Esophagus muscularis mucosa (tissue), 3 donors: ENCODE data around the gene ACER3.
A peak's percentile ranks its signal among the peaks of the same experiment; 100 is the strongest.

Source experiments
- CTCF ChIP-seq, 3 experiments: fragments of 200-600 bp in 2 of 3; fragments of 450-650 bp in 1 of 3; sonication (generic) in 2 of 3; IDR thresholded peaks; one replicate each; pipeline ENCODE4 v1.5.1; 2017 to 2019; ENCODE audit warnings: antibody characterized with exemption in 3 of 3, mild to moderate bottlenecking in 2 of 3, moderate library complexity in 1 of 3
- POLR2A ChIP-seq: fragments of 450-650 bp; IDR thresholded peaks from one replicate; pipeline ENCODE4 v1.6.1; 2017; ENCODE audit warnings: antibody characterized with exemption, moderate library complexity, mild to moderate bottlenecking, low read depth
- POLR2AphosphoS5 ChIP-seq, 2 donors: sonication (generic); formaldehyde crosslinking; IDR thresholded peaks; one replicate each; pipeline ENCODE4 v1.6.1; 2017; ENCODE audit warnings: antibody characterized with exemption in 2 of 2

DNA sequence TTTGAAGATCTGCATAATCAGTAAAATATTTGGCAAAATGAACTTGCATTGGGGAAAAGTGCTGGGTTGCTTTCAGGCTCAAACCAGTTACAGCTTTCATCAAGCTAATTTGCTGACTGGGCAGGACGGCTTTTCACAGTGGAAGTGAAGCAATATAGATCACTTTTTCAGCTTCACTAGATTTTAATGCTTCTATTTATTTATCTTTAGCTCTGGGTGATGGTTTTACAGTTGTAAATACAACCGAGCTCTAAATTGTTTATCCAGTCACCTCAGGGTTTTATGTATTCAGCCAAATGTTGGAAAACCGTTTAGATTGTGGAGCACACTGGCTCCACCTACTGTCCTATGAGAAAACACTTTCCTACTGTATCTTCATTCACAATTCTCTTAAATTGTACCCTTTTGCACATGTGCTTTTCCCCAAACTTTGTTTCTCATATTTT, 58.2 kb downstream of the ACER3 start:
- peak; percentile 74 to 78 (median 74) for TF ChIP-seq CTCF (IDR thresholded peaks at IDR 0.05)
- no peak for TF ChIP-seq POLR2AphosphoS5 (IDR thresholded peaks at IDR 0.05)
- TF ChIP-seq POLR2A: no peak
